Neutrophil (primary cell): ENCODE results near the gene CENPV.

Experiments used
- H3K27ac ChIP-seq: fragments of 200-600 bp; sonication (generic); 2 replicates; pipeline ENCODE4 v1.5.1; 2016; ENCODE audit warnings: mild to moderate bottlenecking, moderate library complexity
- H3K27me3 ChIP-seq: fragments of 200-600 bp; sonication (generic); 2 replicates; pipeline ENCODE4 v1.6.0; 2016; ENCODE audit warnings: mild to moderate bottlenecking
- H3K36me3 ChIP-seq: fragments of 200-600 bp; sonication (generic); 2 replicates; pipeline ENCODE4 v1.5.1; 2017
- H3K4me1 ChIP-seq, 2 experiments: fragments of 200-600 bp in 1 of 2; sonication (generic) in 1 of 2; 1 replicate in 1 of 2; 2 replicates in 1 of 2; pipeline versions ENCODE4 v1.5.1 to v1.6.1; 2013 to 2016; ENCODE audit warnings: low read depth in 1 of 2, low read length in 1 of 2, mild to moderate bottlenecking in 1 of 2, moderate library complexity in 1 of 2; ENCODE audit not compliant: control insufficient read depth in 1 of 2, insufficient read depth in 1 of 2
- H3K4me3 ChIP-seq, 2 experiments: fragments of 200-600 bp in 1 of 2; sonication (generic) in 1 of 2; 1 replicate in 1 of 2; 2 replicates in 1 of 2; pipeline ENCODE4 v1.5.1; 2013 to 2016; ENCODE audit warnings: low read depth in 1 of 2, low read length in 1 of 2, mild to moderate bottlenecking in 1 of 2, moderate library complexity in 1 of 2
- H3K9me3 ChIP-seq: fragments of 200-600 bp; sonication (generic); 2 replicates; pipeline ENCODE4 v1.5.1; 2016
- CTCF ChIP-seq: fragments of 200-600 bp; sonication (generic); IDR thresholded peaks from 2 replicates; pipeline ENCODE4 v1.5.1; 2016; ENCODE audit warnings: antibody characterized with exemption

Gene CENPV

GRCh38 chr17:16339402-16339801 is 13.9 kb downstream of the CENPV start:
- no peaks in the 10 kb centered on the region for H3K27me3 ChIP-seq
- no peak for TF ChIP-seq CTCF
- no peaks in the 10 kb centered on the region for H3K9me3 ChIP-seq
- H3K36me3 ChIP-seq, result no peaks in the 10 kb centered on the region
- no peak overlapping the region for H3K4me3 ChIP-seq
- H3K4me1 ChIP-seq, result peaks cover 10 to 15% of the 10 kb centered on the region in 2 experiments
- H3K27ac ChIP-seq, result no peak overlapping the region

- no peaks in the 10 kb centered on the region for H3K36me3 ChIP-seq
- no peak overlapping the region for H3K4me3 ChIP-seq
- H3K27ac ChIP-seq, result no peak overlapping the region
- no peaks in the 10 kb centered on the region for H3K9me3 ChIP-seq
- no peak for TF ChIP-seq CTCF
- H3K27me3 ChIP-seq, result no peaks in the 10 kb centered on the region
- H3K4me1 ChIP-seq, result peaks cover 8 to 9% of the 10 kb centered on the region in 2 experiments
Measured at GRCh38 chr17:16338391-16338790, 14.9 kb downstream of the CENPV start.

- Histone ChIP-seq H3K27ac (no peak overlapping the region), H3K36me3 (no peaks in the 10 kb centered on the region), H3K9me3 (no peaks in the 10 kb centered on the region), H3K4me3 (no peak overlapping the region), H3K27me3 (no peaks in the 10 kb centered on the region), H3K4me1 (no peaks in the 10 kb centered on the region)
- TF ChIP-seq CTCF, result no peak
Measured at GRCh38 chr17:16329519-16330271, 23.6 kb downstream of the CENPV start.

- H3K9me3 ChIP-seq, result no peaks in the 10 kb centered on the region
- no peaks in the 10 kb centered on the region for H3K36me3 ChIP-seq
Measured at GRCh38 chr17:16328997-16329396, 24.3 kb downstream of the CENPV start.

GRCh38 chr17:16327018-16327417 is 26.3 kb downstream of the CENPV start:
- no peaks in the 10 kb centered on the region for H3K27me3 ChIP-seq
- TF ChIP-seq CTCF, result no peak

More at GRCh38 chr17:16328997-16329396, 24.3 kb downstream of the CENPV start:
- Histone ChIP-seq H3K27ac (no peak overlapping the region), H3K4me3 (no peak overlapping the region), H3K27me3 (no peaks in the 10 kb centered on the region), H3K4me1 (no peaks in the 10 kb centered on the region)
- no peak for TF ChIP-seq CTCF

More at GRCh38 chr17:16327018-16327417, 26.3 kb downstream of the CENPV start:
- no peaks in the 10 kb centered on the region for H3K9me3 ChIP-seq
- H3K36me3 ChIP-seq, result no peaks in the 10 kb centered on the region
- no peak overlapping the region for H3K4me3 ChIP-seq
- H3K4me1 ChIP-seq, result no peaks in the 10 kb centered on the region
- no peak overlapping the region for H3K27ac ChIP-seq
